ENCODE measurements around the gene PCARE.
A peak's percentile ranks its signal among the peaks of the same experiment; 100 is the strongest.
"Not testable (repeated sequence)": the region's sequence is repeated elsewhere in the genome, so short reads cannot be mapped to it uniquely, and the experiment has no call there.

Gene PCARE

DNA sequence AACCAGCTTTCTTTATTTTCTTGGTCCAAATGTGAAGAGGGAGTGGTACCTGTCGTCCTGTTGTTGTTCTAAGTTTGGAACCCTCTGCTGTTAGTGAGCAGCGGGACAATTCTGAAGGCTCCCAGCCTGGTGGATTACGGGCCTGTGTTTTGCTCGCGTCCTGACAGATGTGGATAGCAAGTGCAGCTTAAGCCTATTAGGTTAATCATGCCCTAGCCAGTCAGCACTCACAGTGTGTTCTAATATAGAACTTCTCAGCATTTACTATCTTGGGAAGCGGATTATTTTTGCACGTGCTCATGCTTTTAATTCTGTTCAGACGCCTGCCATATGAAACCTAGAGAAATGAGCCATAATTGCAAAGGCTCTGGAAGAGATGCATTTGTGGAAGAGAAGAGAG lies at the start of gene PCARE:
TSS of gene PCARE (minus strand) at position 113 of the 400 bp plus-strand sequence. CDS start 262 bp downstream, outside the sequence.
- no peak for DNase-seq

DNA sequence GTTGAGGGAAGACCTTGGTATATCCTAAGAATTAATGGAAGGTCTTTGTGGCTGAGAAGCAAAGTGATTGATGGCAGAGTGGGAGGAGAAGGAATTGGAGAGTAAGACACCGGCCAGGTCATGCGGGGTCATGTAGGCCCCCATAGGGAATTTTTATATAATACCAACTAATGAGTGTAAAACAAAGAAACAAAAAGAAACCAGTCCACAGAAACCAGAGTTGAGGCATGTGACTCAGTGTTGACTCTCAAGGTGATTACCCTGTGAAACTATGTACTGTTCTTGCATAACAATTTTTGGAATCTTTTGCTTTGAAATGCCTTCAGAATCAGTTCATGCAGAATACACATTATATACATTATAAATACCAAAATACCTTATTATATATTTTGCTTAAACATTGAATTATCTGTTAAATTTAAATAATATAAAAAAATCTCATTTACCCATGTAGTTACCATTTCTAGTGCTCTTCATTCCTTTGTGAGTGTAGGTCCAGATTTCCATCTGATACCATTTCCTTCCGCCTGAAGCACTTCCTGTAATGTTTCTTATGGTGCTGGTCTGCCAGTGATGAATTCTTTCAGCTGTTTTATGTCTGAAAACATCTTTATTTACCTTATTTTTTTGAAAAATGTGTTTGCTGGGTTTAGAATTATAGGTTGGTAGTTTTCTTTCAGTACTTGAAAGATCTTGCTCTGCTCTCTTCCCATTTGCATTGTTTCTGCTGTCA lies 49.5 kb upstream of the PCARE start:
- no peak for DNase-seq

DNA sequence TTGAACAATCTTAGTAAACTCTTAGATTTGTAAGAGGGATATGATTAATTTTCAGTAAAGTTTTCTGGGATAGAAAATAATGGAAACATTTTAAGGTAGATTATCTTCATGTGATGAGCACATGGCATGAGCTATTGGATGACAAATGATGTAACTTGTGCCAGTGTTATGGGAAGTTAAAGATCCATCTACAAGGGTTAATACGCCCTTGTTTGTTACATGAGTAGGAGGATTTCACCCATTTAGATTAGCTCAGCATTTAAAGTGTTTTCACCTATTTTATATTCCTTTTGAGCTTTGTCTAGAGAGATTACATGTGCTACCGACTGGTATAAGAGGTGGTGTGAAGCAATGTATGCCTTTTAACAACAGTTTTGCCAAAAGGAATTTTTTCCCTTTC lies 46.5 kb upstream of the PCARE start:
- no peak for DNase-seq

DNA sequence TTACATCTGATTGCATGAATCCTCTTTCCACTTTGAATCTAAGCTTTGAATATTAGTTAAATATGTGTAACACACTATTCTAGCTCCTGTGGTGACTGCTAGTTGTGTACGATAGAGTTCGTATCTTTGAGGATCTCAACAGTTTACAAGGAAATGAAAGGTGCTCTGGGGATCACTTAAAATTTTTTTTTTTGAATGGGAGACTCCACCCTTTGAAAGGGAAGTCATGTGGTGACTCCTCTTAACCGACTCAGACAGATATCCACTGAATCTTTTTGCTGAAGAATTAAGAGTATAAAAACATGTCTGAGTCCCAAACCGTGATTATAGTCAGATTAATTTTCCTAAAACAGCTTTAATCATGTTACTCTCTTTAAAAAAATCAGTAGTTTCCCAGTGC lies 44.9 kb upstream of the PCARE start:
- no peak for DNase-seq

DNA sequence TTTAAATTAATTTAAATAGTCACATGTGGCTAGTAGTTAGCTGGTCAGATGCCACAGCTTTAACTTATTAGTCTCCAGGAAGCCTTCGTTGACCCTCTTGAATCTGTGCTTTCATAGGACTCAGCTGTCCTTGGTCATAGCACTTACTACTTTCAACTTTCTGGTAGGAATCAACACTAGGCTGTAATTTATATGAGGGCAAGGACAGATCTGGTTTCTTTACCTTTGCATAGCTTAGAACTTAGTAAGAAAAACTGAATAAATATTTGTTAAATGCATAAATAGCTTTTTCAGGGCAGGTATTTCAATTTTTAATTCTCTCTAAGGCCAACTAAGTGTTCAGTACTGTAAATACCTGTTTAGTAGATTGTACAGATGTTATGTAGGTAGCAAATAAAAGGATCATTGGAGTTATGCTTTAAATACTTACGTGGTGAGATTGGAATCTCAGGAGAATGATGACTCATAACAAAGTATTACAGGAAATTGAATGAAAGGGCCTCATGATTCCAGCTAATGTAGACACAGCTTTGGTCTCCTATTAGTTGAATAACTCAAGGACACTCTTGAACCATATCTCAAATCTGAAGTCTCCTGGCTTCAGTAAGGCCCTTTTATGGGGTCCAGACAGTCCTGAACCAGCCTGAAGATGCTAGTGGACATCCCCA lies 43.4 kb upstream of the PCARE start:
- no peak for DNase-seq

DNA sequence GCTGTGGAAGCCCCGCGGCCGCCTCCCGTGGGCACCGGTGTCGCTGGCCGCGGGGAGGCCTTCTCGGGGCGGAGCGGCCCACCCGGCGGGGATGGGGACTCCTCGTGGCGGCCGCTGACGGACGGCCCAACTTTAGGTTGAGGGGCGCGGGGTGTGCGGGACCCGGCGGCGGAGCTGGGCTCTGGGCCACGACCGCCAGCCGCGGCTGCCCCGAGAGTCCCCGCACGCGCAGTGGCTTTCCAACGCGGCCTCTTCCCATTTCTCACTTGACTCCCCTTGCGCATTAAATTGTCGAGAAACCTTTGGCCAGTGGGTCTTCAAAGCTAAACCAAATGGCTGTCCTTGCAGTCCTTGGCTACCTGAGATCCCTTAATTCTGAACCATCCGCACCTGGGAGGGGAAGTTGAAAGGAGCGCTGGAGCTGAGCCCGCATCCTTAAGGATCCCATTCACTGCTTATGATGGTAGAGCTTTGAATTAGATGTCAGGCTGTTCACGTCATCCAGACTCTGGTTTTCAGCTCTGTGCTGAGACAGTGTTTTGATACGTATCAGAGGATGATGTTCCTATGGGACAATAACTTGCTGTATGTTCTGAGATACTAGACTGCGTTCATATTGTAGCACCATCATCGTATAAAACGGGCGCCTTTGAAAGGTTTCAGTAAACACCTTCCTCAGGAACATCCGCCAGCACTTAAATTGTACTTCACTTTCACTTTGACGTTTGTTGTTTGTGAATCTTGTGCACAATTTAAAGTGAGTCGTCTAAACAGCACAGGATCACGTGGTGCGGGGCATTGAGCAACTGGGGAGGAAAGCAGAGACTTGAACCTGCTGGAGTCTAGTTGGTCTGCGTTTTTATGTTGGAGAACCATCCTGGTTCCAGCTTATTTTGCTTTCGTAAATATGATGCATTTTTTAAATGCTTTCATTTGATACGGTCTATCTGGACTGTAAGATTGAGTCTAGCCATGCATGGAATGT lies 41.8 kb upstream of the PCARE start:
- peak in 42 of 51 donors; percentile 6 to 91 (median 44) for DNase-seq

DNA sequence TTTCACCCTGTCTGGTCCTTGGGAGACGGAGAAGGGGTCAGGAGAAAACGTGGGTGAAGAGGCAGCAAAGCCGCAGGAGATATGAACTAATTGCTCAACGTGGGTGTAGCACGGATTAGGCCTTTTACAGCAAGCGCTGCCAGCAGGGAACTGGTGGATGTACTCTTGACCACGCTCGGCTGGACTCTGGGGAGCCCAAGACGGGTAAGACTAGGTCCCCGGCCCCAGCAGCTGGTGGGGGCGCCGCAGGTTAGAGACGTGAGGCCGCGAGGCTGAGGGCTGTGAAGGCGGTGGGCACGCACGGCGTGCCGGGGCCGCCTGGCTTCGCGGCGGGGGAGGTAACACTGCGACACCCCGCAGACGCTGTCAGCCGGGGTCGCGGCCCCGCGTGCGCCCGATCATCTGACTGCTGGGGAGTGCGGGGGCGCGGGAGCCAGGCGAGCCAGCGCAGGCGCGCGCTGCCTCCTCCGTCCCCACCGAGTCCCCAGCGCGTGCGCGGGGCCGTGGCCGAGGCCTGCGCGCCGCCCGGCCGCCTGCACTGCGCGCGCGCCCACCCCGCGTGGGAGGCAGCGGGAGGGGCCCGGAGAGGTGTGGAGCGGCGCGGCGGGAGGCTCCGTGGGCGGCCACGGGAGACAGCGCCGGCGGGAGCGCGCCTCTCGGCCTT lies 40.8 kb upstream of the PCARE start, which contains the start of gene CLIP4:
TSS of gene CLIP4 (plus strand) at position 470 of the 664 bp plus-strand sequence. CDS start 5,974 bp downstream, outside the sequence.
- peak in 46 of 51 donors; percentile 19 to 84 (median 61) for DNase-seq

DNA sequence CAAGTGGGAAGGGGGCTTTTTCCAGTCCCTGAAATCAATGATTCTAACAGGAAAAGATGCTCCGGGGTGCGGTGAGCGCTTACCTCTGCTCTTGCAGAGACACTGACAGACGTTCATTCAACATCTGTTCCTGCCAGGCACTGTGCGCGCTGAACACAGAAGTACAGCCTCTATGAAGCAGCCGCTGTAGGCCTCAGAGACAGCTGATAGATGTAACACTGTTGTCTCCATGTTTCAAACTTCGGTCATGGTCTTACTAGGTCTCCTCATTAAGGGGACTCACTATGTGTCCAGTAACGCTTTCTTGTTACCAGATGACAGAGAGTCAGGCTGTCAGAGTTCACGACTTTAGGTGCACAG lies 40.2 kb upstream of the PCARE start:
- peak in 7 of 51 donors; percentile 24 to 73 (median 45) for DNase-seq

DNA sequence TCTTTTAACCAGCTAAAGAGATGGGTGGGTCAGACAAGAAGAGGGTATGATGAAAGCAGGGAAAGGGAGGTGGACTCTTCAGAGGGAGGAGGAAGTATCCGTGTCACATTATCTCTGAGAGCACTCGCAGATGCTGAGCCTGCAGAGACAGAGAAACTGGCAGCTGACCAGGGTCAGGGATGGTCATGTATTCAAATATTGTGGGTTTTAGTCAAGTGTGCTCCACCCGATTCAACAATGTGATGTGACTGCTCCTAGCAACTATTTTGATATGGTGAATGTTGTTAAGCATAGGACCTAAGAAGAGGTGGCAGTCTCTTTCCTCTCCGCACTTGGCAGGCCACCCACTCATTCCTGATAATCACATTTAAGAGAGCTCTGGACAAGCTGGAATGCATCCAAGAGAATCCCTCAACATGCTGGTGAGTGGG lies 39.6 kb upstream of the PCARE start:
- peak in 5 of 51 donors; percentile 7 to 49 (median 31) for DNase-seq

DNA sequence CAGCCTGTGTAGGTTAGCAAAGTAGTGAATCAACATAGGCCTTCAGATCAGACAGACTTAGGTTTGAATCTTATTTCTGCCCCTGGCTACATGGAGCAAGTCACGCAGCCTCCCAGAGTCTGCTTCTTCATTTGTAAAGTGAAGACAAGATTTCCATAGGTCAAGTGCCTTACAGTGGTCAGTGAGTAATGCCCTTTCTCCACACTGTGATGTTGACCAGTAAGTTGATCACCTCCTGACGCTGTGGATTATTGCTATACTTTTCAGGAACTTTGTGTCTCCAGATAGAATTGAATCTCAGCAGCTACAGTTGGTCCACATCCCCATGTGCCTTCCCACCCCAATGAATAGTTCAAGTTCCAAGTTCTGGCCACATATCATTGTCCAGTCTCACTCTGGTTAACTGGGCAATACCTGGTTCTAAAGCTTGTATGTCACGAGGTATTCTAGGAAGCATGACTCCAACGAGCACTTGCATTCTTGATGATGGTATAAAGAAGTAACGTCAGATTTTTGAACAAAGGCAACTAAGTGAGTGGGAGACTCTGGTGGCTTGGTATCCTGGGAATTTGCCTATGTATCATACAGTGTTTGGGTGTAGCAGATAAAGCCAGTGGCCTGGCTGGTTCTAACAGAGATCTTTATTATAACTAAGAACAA lies 38.8 kb upstream of the PCARE start:
- DNase-seq: peak in 1 of 51 donors; percentile 49

DNA sequence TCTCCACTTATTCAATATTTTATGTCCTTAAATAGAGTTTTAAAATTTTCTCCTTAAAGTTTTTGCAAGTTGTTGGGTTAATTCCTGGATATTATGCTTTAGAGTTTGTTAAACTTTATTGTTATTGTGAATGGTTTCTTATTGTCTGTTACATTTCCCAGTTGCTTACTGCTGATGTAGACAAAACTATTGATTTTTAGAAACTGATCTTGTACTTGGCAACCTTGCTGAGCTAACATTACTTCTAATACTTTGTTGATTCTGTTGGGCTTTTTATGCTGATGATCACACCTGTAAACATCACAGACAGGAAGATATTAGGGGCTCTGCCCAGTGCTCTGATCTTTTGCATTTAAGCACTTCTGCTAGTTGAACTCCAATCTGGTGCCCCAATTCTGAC lies 38.1 kb upstream of the PCARE start:
- no peak for DNase-seq

DNA sequence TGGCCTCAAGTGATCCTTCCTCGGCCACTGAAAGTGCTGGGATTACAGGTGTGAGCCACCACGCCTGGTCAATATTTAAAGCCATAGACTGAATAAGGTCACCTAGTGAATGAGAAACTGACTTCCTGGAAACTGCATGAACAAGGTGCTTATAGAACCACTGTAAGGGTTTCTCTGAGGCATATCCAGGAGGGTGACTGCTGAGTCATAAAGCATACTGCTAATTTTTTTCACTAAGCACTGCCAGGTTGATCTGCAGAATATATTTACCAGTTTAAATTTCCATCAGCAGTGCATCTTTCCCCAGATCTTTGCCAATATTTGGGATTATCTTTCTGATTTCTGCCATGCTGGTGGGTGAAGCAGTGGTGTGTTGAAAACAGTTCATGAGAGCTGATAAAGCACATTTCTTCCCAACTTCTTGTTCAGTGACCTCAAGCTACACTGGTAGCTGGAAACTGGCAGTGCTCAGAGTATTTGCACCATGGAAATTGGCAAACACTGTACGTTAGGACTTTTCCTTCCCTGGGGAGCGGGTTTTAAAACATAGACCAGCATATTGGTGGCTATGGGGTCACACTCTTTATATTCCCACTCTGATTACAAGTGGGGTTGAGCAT lies 36.7 kb upstream of the PCARE start:
- DNase-seq: peak in 1 of 51 donors; percentile 22

DNA sequence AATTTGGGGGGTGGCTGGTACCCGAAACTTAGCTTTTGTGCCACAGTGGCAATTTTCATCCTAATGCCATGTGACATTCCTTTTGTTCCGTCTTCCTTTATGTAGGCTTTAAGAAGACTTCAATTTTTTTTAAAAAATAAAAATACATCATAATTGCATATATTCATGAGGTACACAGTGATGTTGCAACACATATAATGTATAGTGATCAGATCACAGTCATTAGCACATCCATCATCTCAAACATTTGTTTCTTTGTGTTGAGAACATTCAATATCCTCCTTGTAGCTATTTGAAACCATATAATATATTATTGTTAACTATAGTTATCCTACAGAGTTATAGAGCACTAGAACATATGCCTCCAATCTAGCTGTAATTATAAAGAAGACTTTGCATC lies 34.9 kb upstream of the PCARE start:
- no peak for DNase-seq

DNA sequence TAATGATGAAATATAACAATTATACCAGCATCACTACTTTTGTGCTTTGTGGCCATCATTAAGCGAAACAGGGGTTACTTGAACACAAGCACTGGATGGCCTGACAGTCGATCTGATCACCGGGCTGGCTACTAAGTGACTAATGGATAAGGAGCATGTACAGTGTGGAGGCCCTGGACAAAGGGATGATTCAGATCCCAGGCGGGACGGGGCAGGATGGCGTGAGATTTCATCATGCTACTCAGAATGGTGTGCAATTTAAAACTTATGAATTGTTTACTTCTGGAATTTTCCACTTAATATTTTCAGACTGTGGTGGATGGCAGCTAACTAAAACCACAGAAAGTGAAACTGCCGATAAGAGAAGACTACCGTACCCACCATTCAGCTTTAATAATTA lies 33.9 kb upstream of the PCARE start:
- peak in 21 of 51 donors; percentile 16 to 72 (median 39) for DNase-seq

DNA sequence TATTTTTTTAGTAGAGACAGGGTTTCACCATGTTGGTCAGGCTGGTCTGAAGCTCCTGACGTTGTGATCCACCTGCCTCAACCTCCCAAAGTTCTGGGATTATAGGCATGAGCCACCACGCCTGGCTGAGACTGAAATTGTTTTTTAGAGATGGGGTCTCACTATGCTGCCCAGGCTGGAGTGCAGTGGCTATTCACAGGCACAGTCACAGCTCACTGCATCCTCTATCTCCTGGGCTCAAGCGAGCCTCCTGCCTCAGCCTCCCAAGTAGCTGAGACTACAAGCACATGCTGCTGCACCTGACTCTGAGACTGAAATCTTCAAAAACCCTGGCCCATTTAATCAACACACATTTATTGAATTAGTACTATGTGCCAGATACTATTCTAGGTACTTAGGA lies 33.2 kb upstream of the PCARE start:
- not testable (repeated sequence) for DNase-seq

DNA sequence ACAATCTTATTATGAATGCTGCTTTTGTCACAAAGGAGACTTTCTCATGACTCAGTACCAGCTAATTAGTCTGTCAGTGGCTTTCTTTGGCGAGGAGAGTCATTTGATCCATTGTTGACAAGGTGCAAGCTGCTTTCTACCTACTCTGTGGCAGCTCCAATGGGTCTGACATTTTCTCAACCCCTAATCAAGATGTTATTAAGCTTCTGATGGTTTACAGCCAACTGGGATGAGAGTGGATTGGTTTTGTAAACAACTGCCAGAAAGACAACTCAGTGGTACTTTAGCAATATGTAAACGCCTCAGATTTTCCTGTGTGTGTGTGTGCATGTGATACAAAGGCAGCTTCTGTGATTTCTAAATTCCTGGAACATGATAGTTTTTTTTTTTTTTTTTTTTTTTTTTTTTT lies 32.7 kb upstream of the PCARE start:
- peak in 1 of 51 donors; percentile 68 for DNase-seq

DNA sequence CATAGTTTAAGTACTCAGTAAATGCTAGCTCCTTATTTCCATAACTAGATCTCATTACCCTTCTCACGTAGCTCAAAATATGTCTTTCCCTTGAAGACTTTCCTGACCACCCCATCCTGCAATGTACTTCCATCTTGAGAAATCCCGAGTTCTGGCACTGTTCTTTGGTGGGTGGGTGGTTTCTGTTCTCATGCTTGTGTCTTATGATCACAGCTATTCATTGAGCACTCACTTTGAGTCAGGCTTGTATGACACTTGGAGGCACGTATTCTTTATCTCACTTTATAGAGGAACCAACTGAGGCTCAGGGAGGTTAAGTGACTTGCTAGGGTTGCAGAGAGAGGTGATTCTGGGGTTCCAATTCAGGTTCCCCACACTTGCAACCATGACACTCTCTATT lies 31.9 kb upstream of the PCARE start:
- DNase-seq: peak in 1 of 51 donors; percentile 51

DNA sequence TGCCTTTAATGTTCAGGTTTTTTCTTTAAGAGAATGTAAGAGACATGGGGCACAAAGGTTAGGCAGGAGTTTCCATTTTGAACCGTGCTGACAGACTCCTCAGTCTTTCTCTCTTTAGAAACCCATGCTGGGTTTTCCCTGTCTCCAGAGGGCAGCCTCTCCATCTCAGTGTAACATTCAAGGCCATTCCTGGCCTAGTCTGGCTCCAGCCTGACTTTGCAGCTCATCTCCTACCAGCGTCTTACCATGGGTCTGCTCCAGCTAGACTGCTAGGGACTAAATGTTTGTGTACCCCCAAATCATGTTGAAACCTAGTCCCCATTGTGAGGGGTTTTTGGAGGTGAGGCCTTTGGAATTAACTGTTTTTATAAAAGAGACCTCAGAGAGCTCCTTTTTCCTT lies 31.1 kb upstream of the PCARE start:
- DNase-seq: peak in 1 of 51 donors; percentile 16

DNA sequence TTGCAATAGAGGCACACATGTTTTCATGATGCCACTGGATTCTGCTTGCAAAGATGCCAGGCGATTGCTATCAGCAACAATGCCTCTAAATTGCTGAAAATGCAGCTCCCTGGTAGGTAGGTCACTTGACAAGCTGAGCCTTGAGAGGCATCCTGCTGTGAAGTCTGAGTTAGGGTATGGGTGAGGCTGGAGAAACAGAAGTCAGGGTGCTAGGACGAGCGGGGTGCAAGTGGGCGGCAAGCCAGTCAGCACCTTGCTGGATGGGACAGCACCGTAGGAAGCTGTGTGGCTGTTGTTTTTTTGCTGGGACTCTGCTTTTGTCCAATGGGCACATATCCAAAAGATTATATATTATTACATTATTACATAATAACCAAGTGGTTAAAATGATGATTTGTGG lies 30.4 kb upstream of the PCARE start:
- DNase-seq: no peak

DNA sequence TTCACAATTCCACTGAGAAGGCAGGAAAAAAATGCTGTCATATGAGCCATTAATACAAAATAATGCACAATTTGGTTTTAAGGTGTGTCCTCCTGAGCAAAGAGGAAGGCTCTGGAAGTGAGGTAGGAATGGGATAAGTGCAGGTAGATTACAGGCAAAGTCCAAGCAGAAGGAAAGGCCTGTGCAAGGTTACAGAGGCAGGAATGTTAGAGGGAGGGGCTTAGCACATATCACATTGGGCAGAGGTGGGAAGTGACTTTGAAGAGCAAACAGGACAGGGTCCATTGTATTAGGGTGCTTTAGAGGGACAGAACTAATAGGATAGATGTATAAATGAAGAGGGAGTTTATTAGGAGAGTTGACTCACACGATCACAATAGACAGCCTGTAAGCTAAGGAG lies 26.2 kb upstream of the PCARE start:
- DNase-seq: no peak
